Osteocyte (in vitro differentiated cells): ENCODE measurements around the gene SLC6A18. TPM values are rescaled to one million over a fixed set of nuclear protein-coding genes. Genes with fewer than 3 reads are reported as not detected.

Source experiments
- DNase-seq: peaks from one replicate; pipeline ENCODE4 v3.0.0; 2021; ENCODE audit warnings: mixed read lengths; ENCODE audit not compliant: unreplicated experiment; ENCODE audit errors: extremely low spot score
- H3K27ac Mint-ChIP-seq: one replicate; pipeline ENCODE4 v1.8.0; 2021; ENCODE audit warnings: mild to moderate bottlenecking, mixed read lengths; ENCODE audit not compliant: unreplicated experiment
- H3K27me3 Mint-ChIP-seq: one replicate; pipeline ENCODE4 v1.8.0; 2021; ENCODE audit warnings: mixed read lengths; ENCODE audit not compliant: unreplicated experiment
- H3K36me3 Mint-ChIP-seq: one replicate; pipeline ENCODE4 v1.8.0; 2021; ENCODE audit warnings: mixed read lengths; ENCODE audit not compliant: unreplicated experiment
- H3K4me1 Mint-ChIP-seq: one replicate; pipeline ENCODE4 v1.8.0; 2021; ENCODE audit warnings: mixed read lengths; ENCODE audit not compliant: unreplicated experiment
- H3K4me3 Mint-ChIP-seq: one replicate; pipeline ENCODE4 v1.8.0; 2021; ENCODE audit warnings: mild to moderate bottlenecking, moderate library complexity, mixed read lengths; ENCODE audit not compliant: unreplicated experiment
- H3K9me3 Mint-ChIP-seq: one replicate; pipeline ENCODE4 v1.8.0; 2021; ENCODE audit warnings: mixed read lengths; ENCODE audit not compliant: unreplicated experiment
- CTCF ChIP-seq: fragments of 200-600 bp; sonication (generic); IDR thresholded peaks from 2 replicates; pipeline ENCODE4 v1.5.0; 2021; ENCODE audit warnings: antibody characterized with exemption, mild to moderate bottlenecking, moderate library complexity
- total RNA-seq: library from RNA; stranded (reverse); gene quantifications from 2 replicates; pipeline ENCODE4 v1.2.1, GENCODE V29; 2021

The SLC6A18 gene
- total RNA-seq, 1 donor from 2014 or later = not detected

- no peak for TF ChIP-seq CTCF
- Mint-ChIP-seq H3K27ac (no peak overlapping the region), H3K4me3 (no peak overlapping the region), H3K36me3 (no peaks in the 10 kb centered on the region), H3K27me3 (peaks cover 21% of the 10 kb centered on the region), H3K9me3 (no peaks in the 10 kb centered on the region), H3K4me1 (no peaks in the 10 kb centered on the region)
- DNase-seq = no peak
These were observed 40.0 kb upstream of the SLC6A18 start for GRCh38 chr5:1185038-1185627.

GRCh38 chr5:1185629-1186350 is 39.4 kb upstream of the SLC6A18 start:
- TF ChIP-seq CTCF = no peak
- Mint-ChIP-seq H3K4me3 (no peak overlapping the region), H3K27ac (no peak overlapping the region), H3K4me1 (no peaks in the 10 kb centered on the region), H3K9me3 (no peaks in the 10 kb centered on the region), H3K27me3 (peaks cover 21% of the 10 kb centered on the region), H3K36me3 (no peaks in the 10 kb centered on the region)
- DNase-seq = no peak

- DNase-seq = no peak
- H3K36me3 Mint-ChIP-seq = no peaks in the 10 kb centered on the region
- no peaks in the 10 kb centered on the region for H3K4me1 Mint-ChIP-seq
- H3K27ac Mint-ChIP-seq = no peak overlapping the region
- no peak for TF ChIP-seq CTCF
- no peak overlapping the region for H3K4me3 Mint-ChIP-seq
- peaks cover 21% of the 10 kb centered on the region for H3K27me3 Mint-ChIP-seq
- no peaks in the 10 kb centered on the region for H3K9me3 Mint-ChIP-seq
These were observed 38.6 kb upstream of the SLC6A18 start for GRCh38 chr5:1186351-1187233.

GRCh38 chr5:1187234-1187949 is 37.8 kb upstream of the SLC6A18 start:
- H3K36me3 Mint-ChIP-seq = no peaks in the 10 kb centered on the region
- no peak overlapping the region for H3K27ac Mint-ChIP-seq
- H3K9me3 Mint-ChIP-seq = no peaks in the 10 kb centered on the region

More at GRCh38 chr5:1187234-1187949, 37.8 kb upstream of the SLC6A18 start:
- no peak for DNase-seq
- no peak for TF ChIP-seq CTCF
- peaks cover 20% of the 10 kb centered on the region for H3K27me3 Mint-ChIP-seq
- no peaks in the 10 kb centered on the region for H3K4me1 Mint-ChIP-seq
- no peak overlapping the region for H3K4me3 Mint-ChIP-seq
